Measurements from ENCODE around the gene CORO1C.

Gene CORO1C

GRCh38 chr12:108691998-108692808 lies 39.1 kb downstream of the CORO1C start:
- Histone ChIP-seq H3K4me2 (ENCODE audit: low read length) (peak overlapping the region; percentile 67), H3K9me3 (replicated peaks; ENCODE audit: low read length) (no peaks in the 10 kb centered on the region), H3K27me3 (ENCODE audit: control insufficient read depth, insufficient read depth, low read length) (no peaks in the 10 kb centered on the region), H3K36me3 (ENCODE audit: insufficient read depth, low read length) (peaks cover 31% of the 10 kb centered on the region), H3K4me1 (ENCODE audit: control insufficient read depth, insufficient read depth, low read length) (peaks cover 74% of the 10 kb centered on the region), H3K4me3 (ENCODE audit: low read length) (peak overlapping the region; percentile 44), H3K9ac (ENCODE audit: low read depth, low read length) (peak overlapping the region; percentile 82)

- H3K4me1 ChIP-seq (ENCODE audit: control insufficient read depth, insufficient read depth, low read length) = peaks cover 73% of the 10 kb centered on the region
Observed at GRCh38 chr12:108691175-108691997, 39.9 kb downstream of the CORO1C start.

GRCh38 chr12:108690542-108691174 lies 40.7 kb downstream of the CORO1C start:
- Histone ChIP-seq H3K4me1 (ENCODE audit: control insufficient read depth, insufficient read depth, low read length) (peaks cover 73% of the 10 kb centered on the region), H3K4me2 (ENCODE audit: low read length) (peak overlapping the region; percentile 72), H3K4me3 (ENCODE audit: low read length) (peak overlapping the region; percentile 41), H3K9me3 (replicated peaks; ENCODE audit: low read length) (no peaks in the 10 kb centered on the region), H3K27me3 (ENCODE audit: control insufficient read depth, insufficient read depth, low read length) (no peaks in the 10 kb centered on the region), H3K36me3 (ENCODE audit: insufficient read depth, low read length) (peaks cover 33% of the 10 kb centered on the region), H3K9ac (ENCODE audit: low read depth, low read length) (peak overlapping the region; percentile 81)

More at GRCh38 chr12:108691175-108691997, 39.9 kb downstream of the CORO1C start:
- peaks cover 36% of the 10 kb centered on the region for H3K36me3 ChIP-seq (ENCODE audit: insufficient read depth, low read length)
- H3K27me3 ChIP-seq (ENCODE audit: control insufficient read depth, insufficient read depth, low read length) = no peaks in the 10 kb centered on the region
- H3K4me3 ChIP-seq (ENCODE audit: low read length) = peak overlapping the region; percentile 44
- peak overlapping the region; percentile 72 for H3K4me2 ChIP-seq (ENCODE audit: low read length)
- peak overlapping the region; percentile 82 for H3K9ac ChIP-seq (ENCODE audit: low read depth, low read length)
- H3K9me3 ChIP-seq (replicated peaks; ENCODE audit: low read length) = no peaks in the 10 kb centered on the region

GRCh38 chr12:108690191-108690518 lies 41.2 kb downstream of the CORO1C start:
- Histone ChIP-seq H3K9ac (ENCODE audit: low read depth, low read length) (peak overlapping the region; percentile 81), H3K4me2 (ENCODE audit: low read length) (peak overlapping the region; percentile 72), H3K36me3 (ENCODE audit: insufficient read depth, low read length) (peaks cover 28% of the 10 kb centered on the region), H3K4me3 (ENCODE audit: low read length) (no peak overlapping the region), H3K27me3 (ENCODE audit: control insufficient read depth, insufficient read depth, low read length) (no peaks in the 10 kb centered on the region), H3K4me1 (ENCODE audit: control insufficient read depth, insufficient read depth, low read length) (peaks cover 73% of the 10 kb centered on the region), H3K9me3 (replicated peaks; ENCODE audit: low read length) (no peaks in the 10 kb centered on the region)

- H3K4me1 ChIP-seq (ENCODE audit: control insufficient read depth, insufficient read depth, low read length) = peaks cover 75% of the 10 kb centered on the region
- no peaks in the 10 kb centered on the region for H3K9me3 ChIP-seq (replicated peaks; ENCODE audit: low read length)
- H3K4me3 ChIP-seq (ENCODE audit: low read length) = no peak overlapping the region
- H3K36me3 ChIP-seq (ENCODE audit: insufficient read depth, low read length) = peaks cover 24% of the 10 kb centered on the region
- peak overlapping the region; percentile 81 for H3K9ac ChIP-seq (ENCODE audit: low read depth, low read length)
- no peaks in the 10 kb centered on the region for H3K27me3 ChIP-seq (ENCODE audit: control insufficient read depth, insufficient read depth, low read length)
- peak overlapping the region; percentile 72 for H3K4me2 ChIP-seq (ENCODE audit: low read length)
Observed at GRCh38 chr12:108689314-108690190, 41.8 kb downstream of the CORO1C start.

- H3K4me2 ChIP-seq (ENCODE audit: low read length) = no peak overlapping the region
- no peak overlapping the region for H3K4me3 ChIP-seq (ENCODE audit: low read length)
- H3K27me3 ChIP-seq (ENCODE audit: control insufficient read depth, insufficient read depth, low read length) = no peaks in the 10 kb centered on the region
- H3K9me3 ChIP-seq (replicated peaks; ENCODE audit: low read length) = no peaks in the 10 kb centered on the region
- H3K9ac ChIP-seq (ENCODE audit: low read depth, low read length) = peak overlapping the region; percentile 53
- peaks cover 5% of the 10 kb centered on the region for H3K36me3 ChIP-seq (ENCODE audit: insufficient read depth, low read length)
- H3K4me1 ChIP-seq (ENCODE audit: control insufficient read depth, insufficient read depth, low read length) = peaks cover 67% of the 10 kb centered on the region
Observed at GRCh38 chr12:108686780-108687179, 44.5 kb downstream of the CORO1C start.

- Histone ChIP-seq H3K27me3 (ENCODE audit: control insufficient read depth, insufficient read depth, low read length) (no peaks in the 10 kb centered on the region), H3K36me3 (ENCODE audit: insufficient read depth, low read length) (peaks cover 11% of the 10 kb centered on the region), H3K4me3 (ENCODE audit: low read length) (peak overlapping the region; percentile 28), H3K4me1 (ENCODE audit: control insufficient read depth, insufficient read depth, low read length) (peaks cover 66% of the 10 kb centered on the region), H3K4me2 (ENCODE audit: low read length) (peak overlapping the region; percentile 60), H3K9me3 (replicated peaks; ENCODE audit: low read length) (no peaks in the 10 kb centered on the region), H3K9ac (ENCODE audit: low read depth, low read length) (peak overlapping the region; percentile 53)
Observed at GRCh38 chr12:108685469-108686260, 45.7 kb downstream of the CORO1C start.

GRCh38 chr12:108683906-108684556 lies 47.3 kb downstream of the CORO1C start:
- H3K4me3 ChIP-seq (ENCODE audit: low read length) = no peak overlapping the region
- H3K9ac ChIP-seq (ENCODE audit: low read depth, low read length) = peak overlapping the region; percentile 8
- H3K36me3 ChIP-seq (ENCODE audit: insufficient read depth, low read length) = peaks cover 23% of the 10 kb centered on the region
- no peaks in the 10 kb centered on the region for H3K9me3 ChIP-seq (replicated peaks; ENCODE audit: low read length)
- no peaks in the 10 kb centered on the region for H3K27me3 ChIP-seq (ENCODE audit: control insufficient read depth, insufficient read depth, low read length)
- H3K4me2 ChIP-seq (ENCODE audit: low read length) = peak overlapping the region; percentile 31
- H3K4me1 ChIP-seq (ENCODE audit: control insufficient read depth, insufficient read depth, low read length) = peaks cover 50% of the 10 kb centered on the region

GRCh38 chr12:108681317-108681716 lies 50.0 kb downstream of the CORO1C start:
- H3K9me3 ChIP-seq (replicated peaks; ENCODE audit: low read length) = no peaks in the 10 kb centered on the region
- no peak overlapping the region for H3K4me3 ChIP-seq (ENCODE audit: low read length)
- H3K36me3 ChIP-seq (ENCODE audit: insufficient read depth, low read length) = peaks cover 36% of the 10 kb centered on the region
- no peak overlapping the region for H3K9ac ChIP-seq (ENCODE audit: low read depth, low read length)
- H3K4me2 ChIP-seq (ENCODE audit: low read length) = no peak overlapping the region
- peaks cover 51% of the 10 kb centered on the region for H3K4me1 ChIP-seq (ENCODE audit: control insufficient read depth, insufficient read depth, low read length)
- H3K27me3 ChIP-seq (ENCODE audit: control insufficient read depth, insufficient read depth, low read length) = no peaks in the 10 kb centered on the region

All from skeletal muscle satellite cell (primary cell).